ENCODE results near the gene RDH12. TPM values are rescaled to one million over a fixed set of nuclear protein-coding genes. Genes with fewer than 3 reads are reported as not detected.
A peak's percentile ranks its signal among the peaks of the same experiment; 100 is the strongest.
"Not testable (repeated sequence)": the region's sequence is repeated elsewhere in the genome, so short reads cannot be mapped to it uniquely, and the experiment has no call there.

The RDH12 gene
- polyA plus RNA-seq, 1 experiment, result not detected

- no peaks in the 10 kb centered on the region for H3K27me3 ChIP-seq (ENCODE audit: control insufficient read depth, insufficient read depth, low read length)
- no peak for TF ChIP-seq CTCF (IDR thresholded peaks at IDR 0.05; ENCODE audit: low read depth, low read length)
- H3K27ac ChIP-seq (ENCODE audit: low read depth, low read length), result no peak overlapping the region
- POLR2A ChIA-PET, result no interaction called here
- no peak for DNase-seq (ENCODE audit: low read depth, low spot score)
- no peak overlapping the region for H3K4me3 ChIP-seq (ENCODE audit: low read depth, low read length)
- CTCF ChIA-PET, result interaction anchor here (0.9 kb wide), 1 partner anchor 170 kb away, joined by 3 read pairs; no protein-coding TSS in a partner anchor
- H3K9me3 ChIP-seq (ENCODE audit: control insufficient read depth, insufficient read depth, low read length), result no peaks in the 10 kb centered on the region; the same call in 1 of the 2 replicates
Measured at GRCh38 chr14:67697006-67697405, 4.7 kb upstream of the RDH12 start.

- no peaks in the 10 kb centered on the region; the same call in 1 of the 2 replicates for H3K9me3 ChIP-seq (ENCODE audit: control insufficient read depth, insufficient read depth, low read length)
- DNase-seq (ENCODE audit: low read depth, low spot score), result no peak
- no peak overlapping the region for H3K27ac ChIP-seq (ENCODE audit: low read depth, low read length)
- H3K27me3 ChIP-seq (ENCODE audit: control insufficient read depth, insufficient read depth, low read length), result no peaks in the 10 kb centered on the region
- ChIA-PET CTCF (interaction anchor here (0.9 to 1.1 kb wide), 2 partner anchors 127 to 171 kb away, joined by 3 read pairs; no protein-coding TSS in a partner anchor), POLR2A (no interaction called here)
- no peak for TF ChIP-seq CTCF (IDR thresholded peaks at IDR 0.05; ENCODE audit: low read depth, low read length)
- H3K4me3 ChIP-seq (ENCODE audit: low read depth, low read length), result no peak overlapping the region
Measured at GRCh38 chr14:67698179-67698578, 3.5 kb upstream of the RDH12 start.

GRCh38 chr14:67703997-67704396 is 2.3 kb downstream of the RDH12 start:
- no peaks in the 10 kb centered on the region; the same call in 1 of the 2 replicates for H3K9me3 ChIP-seq (ENCODE audit: control insufficient read depth, insufficient read depth, low read length)
- H3K27ac ChIP-seq (ENCODE audit: low read depth, low read length), result no peak overlapping the region
- peaks cover 4% of the 10 kb centered on the region for H3K27me3 ChIP-seq (ENCODE audit: control insufficient read depth, insufficient read depth, low read length)
- no peak for TF ChIP-seq CTCF (IDR thresholded peaks at IDR 0.05; ENCODE audit: low read depth, low read length)
- no peak overlapping the region for H3K4me3 ChIP-seq (ENCODE audit: low read depth, low read length)
- ChIA-PET CTCF (interaction anchor here (0.5 to 7.8 kb wide), 47 partner anchors 10 to 1344 kb away, joined by 3 to 208 read pairs (median 9); partner anchors contain the start of genes ARG2, ATP6V1D, EIF2S1 and PIGH), POLR2A (interaction anchor here (1.0 to 1.1 kb wide), 2 partner anchors 8 to 10 kb away, joined by 5 read pairs; partner anchors contain the start of gene RDH11)
- no peak for DNase-seq (ENCODE audit: low read depth, low spot score)

GRCh38 chr14:67704484-67705089 is 2.9 kb downstream of the RDH12 start:
- ChIA-PET CTCF (interaction anchor here (0.5 to 7.8 kb wide), 54 partner anchors 10 to 1345 kb away, joined by 3 to 208 read pairs (median 7); partner anchors contain the start of genes ARG2, ATP6V1D, EIF2S1 and PIGH), POLR2A (interaction anchor here (1.0 to 1.1 kb wide), 2 partner anchors 9 to 10 kb away, joined by 5 read pairs; partner anchors contain the start of gene RDH11)
- no peak for DNase-seq (ENCODE audit: low read depth, low spot score)
- Histone ChIP-seq H3K4me3 (ENCODE audit: low read depth, low read length) (no peak overlapping the region), H3K27me3 (ENCODE audit: control insufficient read depth, insufficient read depth, low read length) (peaks cover 4% of the 10 kb centered on the region), H3K27ac (ENCODE audit: low read depth, low read length) (no peak overlapping the region), H3K9me3 (ENCODE audit: control insufficient read depth, insufficient read depth, low read length) (no peaks in the 10 kb centered on the region; the same call in 1 of the 2 replicates)
- peak; percentile 77 for TF ChIP-seq CTCF (IDR thresholded peaks at IDR 0.05; ENCODE audit: low read depth, low read length)

GRCh38 chr14:67705211-67705610 is 3.5 kb downstream of the RDH12 start:
- Histone ChIP-seq H3K4me3 (ENCODE audit: low read depth, low read length) (no peak overlapping the region), H3K27ac (ENCODE audit: low read depth, low read length) (no peak overlapping the region), H3K27me3 (ENCODE audit: control insufficient read depth, insufficient read depth, low read length) (peaks cover 4% of the 10 kb centered on the region), H3K9me3 (ENCODE audit: control insufficient read depth, insufficient read depth, low read length) (no peaks in the 10 kb centered on the region; the same call in 1 of the 2 replicates)
- POLR2A ChIA-PET, result interaction anchor here (1.1 kb wide), 1 partner anchor 9 kb away, joined by 5 read pairs; the partner anchor contains the start of gene RDH11
- CTCF ChIA-PET, result interaction anchor here (0.6 to 7.8 kb wide), 39 partner anchors 9 to 1345 kb away, joined by 3 to 208 read pairs (median 11); partner anchors contain the start of genes ARG2, PIGH, PLEKHH1 and RDH11
- TF ChIP-seq CTCF (IDR thresholded peaks at IDR 0.05; ENCODE audit: low read depth, low read length), result no peak
- DNase-seq (ENCODE audit: low read depth, low spot score), result no peak

- H3K9me3 ChIP-seq (ENCODE audit: control insufficient read depth, insufficient read depth, low read length); POLR2A ChIA-PET; CTCF ChIA-PET; H3K4me3 ChIP-seq (ENCODE audit: low read depth, low read length); DNase-seq (ENCODE audit: low read depth, low spot score); H3K27me3 ChIP-seq (ENCODE audit: control insufficient read depth, insufficient read depth, low read length); H3K27ac ChIP-seq (ENCODE audit: low read depth, low read length): not testable (repeated sequence)
Measured at GRCh38 chr14:67709346-67709745, 7.7 kb downstream of the RDH12 start.

- H3K9me3 ChIP-seq (ENCODE audit: control insufficient read depth, insufficient read depth, low read length); POLR2A ChIA-PET; H3K27ac ChIP-seq (ENCODE audit: low read depth, low read length); CTCF ChIA-PET; DNase-seq (ENCODE audit: low read depth, low spot score); H3K27me3 ChIP-seq (ENCODE audit: control insufficient read depth, insufficient read depth, low read length); H3K4me3 ChIP-seq (ENCODE audit: low read depth, low read length): not testable (repeated sequence)
Measured at GRCh38 chr14:67709796-67710195, 8.1 kb downstream of the RDH12 start.
